Peyer's patch (tissue), 4 donors: ENCODE measurements around the gene BICD1. TPM values are rescaled to one million over a fixed set of nuclear protein-coding genes. Genes with fewer than 3 reads are reported as not detected.

Experiments
- DNase-seq, 3 donors: peaks; one replicate each; pipeline ENCODE4 v3.0.0-alpha.2; 2017 to 2019
- H3K27ac ChIP-seq, 4 donors: fragments of 200-600 bp; sonication (generic); one replicate each; pipeline ENCODE4 v1.5.1; 2016 to 2019
- H3K27me3 ChIP-seq, 2 donors: fragments of 200-600 bp; sonication (generic); one replicate each; pipeline ENCODE4 v1.5.1; 2019
- H3K36me3 ChIP-seq, 3 donors: fragments of 200-600 bp; sonication (generic); one replicate each; pipeline ENCODE4 v1.5.1; 2016 to 2019
- H3K4me1 ChIP-seq, 4 donors: fragments of 200-600 bp; sonication (generic); one replicate each; pipeline ENCODE4 v1.5.1; 2016 to 2019
- H3K4me3 ChIP-seq, 4 donors: fragments of 200-600 bp; sonication (generic); 1 replicate in 3 of 4; 2 replicates in 1 of 4; pipeline ENCODE4 v1.5.1; 2016 to 2019; ENCODE audit warnings: mild to moderate bottlenecking in 1 of 4
- H3K9me3 ChIP-seq, 4 donors: fragments of 200-600 bp; sonication (generic); one replicate each; pipeline ENCODE4 v1.5.1; 2016 to 2019; ENCODE audit warnings: mild to moderate bottlenecking in 1 of 4
- CTCF ChIP-seq, 6 experiments: fragments of 450-650 bp in 4 of 6; fragments of 200-600 bp in 2 of 6; sonication (generic) in 1 of 6; IDR thresholded peaks; one replicate each; pipeline ENCODE4 v1.5.1; 2017 to 2019; ENCODE audit warnings: antibody characterized with exemption in 6 of 6, mild to moderate bottlenecking in 3 of 6, moderate library complexity in 1 of 6
- POLR2A ChIP-seq, 2 donors: fragments of 450-650 bp; IDR thresholded peaks; one replicate each; pipeline ENCODE4 v1.5.1; 2017; ENCODE audit warnings: antibody characterized with exemption in 2 of 2, mild to moderate bottlenecking in 2 of 2, moderate library complexity in 2 of 2
- total RNA-seq, 4 donors: library from RNA; depleted of rRNA; stranded (reverse); fragments of >200 nt; gene quantifications; one replicate each; pipeline ENCODE4 v1.1.0, GENCODE V29; 2016

BICD1 gene
- total RNA-seq, 4 donors from 2014 or later = 3.5 to 39.6 (median 10.5) TPM

DNA sequence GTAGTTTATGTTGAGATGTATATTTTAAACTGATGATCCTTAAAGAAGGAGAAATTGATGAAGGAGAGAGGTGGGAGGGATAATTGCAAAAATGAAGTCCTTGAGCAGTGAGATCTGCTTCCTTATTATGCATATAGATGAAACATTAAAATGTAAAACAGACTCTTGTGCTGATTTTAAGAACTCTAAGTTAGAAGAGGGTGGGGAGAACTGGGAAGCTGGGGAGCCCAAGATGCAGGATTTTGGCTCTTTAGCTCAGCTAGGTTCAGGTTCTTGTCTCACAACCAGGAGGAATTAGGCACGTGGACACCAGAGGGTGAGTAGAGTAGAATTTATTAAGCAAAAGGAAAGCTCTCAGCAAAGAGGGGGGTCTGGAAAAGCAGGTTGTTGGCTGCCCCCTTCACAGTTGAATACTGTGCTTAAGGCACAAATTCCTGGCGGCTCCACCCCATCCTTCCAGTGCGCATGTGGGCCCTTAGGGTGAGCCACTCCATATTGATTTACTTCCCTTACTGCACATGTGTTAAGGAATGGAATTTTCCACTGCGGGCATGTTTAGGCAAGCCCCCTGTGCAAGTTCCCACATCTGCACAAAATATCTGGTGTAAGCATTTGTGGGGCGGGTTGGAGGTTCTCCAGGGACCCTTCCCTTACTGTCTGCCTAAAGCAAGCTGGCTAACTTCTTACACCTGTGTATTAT is 141.9 kb downstream of the BICD1 start:
- no peak for TF ChIP-seq CTCF (IDR thresholded peaks at IDR 0.05)
- TF ChIP-seq POLR2A (IDR thresholded peaks at IDR 0.05) = no peak
- no peak for DNase-seq
- Histone ChIP-seq H3K27ac (no peak overlapping the region), H3K9me3 (no peaks in the 10 kb centered on the region), H3K36me3 (no peaks in the 10 kb centered on the region), H3K27me3 (no peaks in the 10 kb centered on the region), H3K4me1 (no peaks in the 10 kb centered on the region), H3K4me3 (no peak overlapping the region)

DNA sequence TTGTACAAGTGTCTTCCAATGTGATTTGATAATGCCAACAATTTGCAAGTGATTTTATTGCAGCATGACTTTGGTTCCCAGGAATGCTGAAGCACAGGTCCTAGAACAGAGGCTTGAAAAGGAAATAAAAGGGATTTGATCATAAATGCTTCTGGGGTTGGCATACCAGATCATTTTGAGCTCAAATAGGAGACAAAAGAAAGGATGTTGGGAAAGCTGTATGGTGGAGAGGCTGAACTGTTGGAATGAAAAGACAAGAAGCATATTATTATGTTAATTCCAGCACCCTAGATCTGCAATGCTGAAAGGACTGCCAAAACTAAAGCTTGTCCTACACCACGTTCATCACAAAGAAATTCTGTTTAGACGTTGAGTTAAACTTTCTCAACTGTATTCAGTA is 143.1 kb downstream of the BICD1 start:
- Histone ChIP-seq H3K4me3 (no peak overlapping the region), H3K9me3 (no peaks in the 10 kb centered on the region), H3K4me1 (no peaks in the 10 kb centered on the region), H3K36me3 (no peaks in the 10 kb centered on the region), H3K27me3 (no peaks in the 10 kb centered on the region), H3K27ac (no peak overlapping the region)
- no peak for DNase-seq
- TF ChIP-seq CTCF (IDR thresholded peaks at IDR 0.05) (no peak), POLR2A (IDR thresholded peaks at IDR 0.05) (no peak)

DNA sequence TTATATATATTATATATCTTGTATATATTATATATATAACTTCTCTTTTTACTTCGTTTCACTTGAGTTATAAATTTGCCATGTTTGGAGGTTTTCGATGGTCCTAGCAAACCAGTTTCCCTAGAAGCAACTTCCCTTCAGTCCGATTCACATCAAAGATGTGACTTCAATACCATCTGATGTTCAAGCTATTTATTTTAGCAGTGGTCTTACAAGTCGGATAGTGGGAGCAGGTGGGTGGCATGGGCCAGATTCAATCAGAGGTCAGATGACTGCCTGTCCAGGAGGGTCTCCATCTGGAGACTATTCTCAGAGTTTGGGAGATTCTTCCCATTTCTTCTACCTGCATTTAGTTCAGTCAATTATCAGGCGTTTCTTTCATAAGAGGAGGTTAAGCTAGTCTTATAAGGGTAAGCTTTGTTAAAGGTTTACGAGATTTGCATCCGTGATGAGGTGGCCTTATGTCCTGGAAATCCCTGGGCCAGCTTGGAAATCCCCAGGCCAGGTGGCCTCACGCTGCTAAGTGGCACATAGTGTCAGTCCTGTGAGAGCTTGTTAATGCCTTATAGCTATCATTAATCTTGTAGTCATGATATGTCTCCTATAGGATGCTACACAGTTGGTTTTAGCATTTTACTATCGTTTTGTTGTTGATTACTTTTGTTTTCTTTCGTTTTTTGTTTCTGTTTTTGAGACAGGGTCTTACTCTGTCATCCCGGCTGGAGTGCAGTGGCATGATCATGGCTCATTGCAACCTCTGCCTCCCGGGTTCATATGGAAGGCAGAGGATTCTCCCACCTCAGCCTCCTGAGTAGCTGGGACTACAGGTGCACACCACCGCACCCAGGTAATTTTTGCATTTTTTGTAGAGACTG is 145.8 kb downstream of the BICD1 start:
- no peak overlapping the region for H3K27ac ChIP-seq
- DNase-seq = no peak
- H3K27me3 ChIP-seq = no peaks in the 10 kb centered on the region
- H3K4me1 ChIP-seq = no peaks in the 10 kb centered on the region
- H3K9me3 ChIP-seq = no peaks in the 10 kb centered on the region
- H3K36me3 ChIP-seq = no peaks in the 10 kb centered on the region
- H3K4me3 ChIP-seq = no peak overlapping the region
- no peak for TF ChIP-seq POLR2A (IDR thresholded peaks at IDR 0.05)

DNA sequence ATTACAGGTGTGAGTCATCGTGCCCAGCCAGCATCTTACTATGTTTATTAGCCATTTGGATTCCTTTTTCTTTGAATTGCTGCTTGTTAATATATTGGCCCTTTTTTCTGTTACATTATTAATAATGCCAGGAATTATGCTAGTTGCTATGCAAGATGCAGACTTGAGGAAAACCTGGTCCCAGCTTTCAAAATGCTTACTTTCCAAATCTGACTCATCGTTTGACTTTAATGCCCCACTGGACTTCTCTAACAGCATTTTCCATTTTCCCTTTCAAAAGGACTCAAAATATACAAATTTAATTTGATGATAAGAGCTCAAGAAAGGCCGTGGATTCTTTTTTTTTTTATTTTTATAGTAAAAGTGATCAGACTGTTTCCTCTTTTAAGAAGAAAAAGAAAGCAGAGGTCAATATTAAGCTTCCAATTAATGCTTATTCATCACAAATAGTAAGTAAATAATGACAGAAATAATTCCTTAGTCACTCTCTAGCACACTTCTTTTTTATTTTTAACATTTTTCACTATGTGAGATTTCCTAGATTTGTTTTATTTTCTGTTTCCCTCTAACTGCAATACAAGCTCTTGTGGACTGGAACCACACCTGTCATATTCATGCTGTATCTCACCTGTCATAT is 146.6 kb downstream of the BICD1 start:
- DNase-seq = no peak
- TF ChIP-seq CTCF (IDR thresholded peaks at IDR 0.05) = no peak
- TF ChIP-seq POLR2A (IDR thresholded peaks at IDR 0.05) = no peak
- no peaks in the 10 kb centered on the region for H3K9me3 ChIP-seq

DNA sequence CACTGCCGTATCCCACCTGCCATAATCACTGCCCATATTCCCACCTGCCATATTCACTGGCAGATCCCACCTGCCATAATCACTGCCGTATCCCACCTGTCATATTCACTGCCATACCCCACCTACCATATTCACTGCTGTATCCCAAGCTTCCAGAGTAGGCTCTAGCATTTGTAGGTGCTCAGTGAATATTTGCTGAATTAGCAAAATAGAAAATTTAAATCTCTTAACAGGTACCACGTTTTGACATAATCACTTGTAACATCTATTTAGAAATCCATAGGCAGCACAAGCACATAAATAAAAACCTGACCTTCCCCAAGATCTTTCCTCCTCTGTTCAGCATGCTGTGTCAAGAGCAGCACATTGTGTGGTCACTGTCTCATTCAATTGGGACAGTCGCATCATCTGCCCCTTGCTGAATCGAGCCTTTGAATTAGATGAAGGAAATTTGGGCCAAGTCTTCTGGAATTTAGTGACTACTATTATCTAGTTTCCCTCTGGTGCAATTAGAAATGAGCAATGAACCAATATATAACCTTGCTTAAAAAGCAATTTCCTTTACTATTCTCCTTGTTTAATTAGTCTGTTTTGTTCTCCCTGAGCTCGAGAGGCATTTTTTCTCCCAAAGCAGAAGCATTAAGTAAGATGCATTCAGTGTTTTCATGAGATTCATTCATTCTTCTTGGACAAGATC is 147.8 kb downstream of the BICD1 start:
- no peak overlapping the region for H3K4me3 ChIP-seq
- DNase-seq = no peak
- no peaks in the 10 kb centered on the region for H3K4me1 ChIP-seq
- H3K27me3 ChIP-seq = no peaks in the 10 kb centered on the region
- H3K27ac ChIP-seq = no peak overlapping the region
- no peaks in the 10 kb centered on the region for H3K36me3 ChIP-seq
- TF ChIP-seq CTCF (IDR thresholded peaks at IDR 0.05) (no peak), POLR2A (IDR thresholded peaks at IDR 0.05) (no peak)
- H3K9me3 ChIP-seq = no peaks in the 10 kb centered on the region

More for the DNA sequence above, 146.6 kb downstream of the BICD1 start:
- no peaks in the 10 kb centered on the region for H3K36me3 ChIP-seq
- H3K27ac ChIP-seq = no peak overlapping the region
- H3K4me1 ChIP-seq = no peaks in the 10 kb centered on the region
- no peak overlapping the region for H3K4me3 ChIP-seq
- no peaks in the 10 kb centered on the region for H3K27me3 ChIP-seq
